ENCODE results near the gene DGKB.

DNA sequence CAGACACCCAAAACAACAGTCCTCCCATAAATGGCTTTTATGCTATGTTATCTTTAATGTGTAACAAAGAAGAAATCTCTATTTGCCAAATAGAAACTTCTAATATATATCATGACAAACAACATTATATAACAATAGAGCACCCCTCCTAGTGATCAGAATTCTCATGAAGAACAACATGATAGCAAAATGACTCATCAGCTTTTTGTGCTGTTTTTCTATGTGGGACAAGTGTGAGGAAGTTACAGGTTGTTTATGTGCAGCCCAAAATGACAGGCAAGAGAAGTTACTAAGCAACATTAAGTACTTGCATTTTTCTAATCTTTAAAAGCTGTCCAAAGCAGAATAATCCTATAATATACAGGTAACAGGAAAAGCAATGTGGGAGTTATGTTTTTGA lies 7.7 kb downstream of the DGKB start:
- TF ChIP-seq, protein P1, sequence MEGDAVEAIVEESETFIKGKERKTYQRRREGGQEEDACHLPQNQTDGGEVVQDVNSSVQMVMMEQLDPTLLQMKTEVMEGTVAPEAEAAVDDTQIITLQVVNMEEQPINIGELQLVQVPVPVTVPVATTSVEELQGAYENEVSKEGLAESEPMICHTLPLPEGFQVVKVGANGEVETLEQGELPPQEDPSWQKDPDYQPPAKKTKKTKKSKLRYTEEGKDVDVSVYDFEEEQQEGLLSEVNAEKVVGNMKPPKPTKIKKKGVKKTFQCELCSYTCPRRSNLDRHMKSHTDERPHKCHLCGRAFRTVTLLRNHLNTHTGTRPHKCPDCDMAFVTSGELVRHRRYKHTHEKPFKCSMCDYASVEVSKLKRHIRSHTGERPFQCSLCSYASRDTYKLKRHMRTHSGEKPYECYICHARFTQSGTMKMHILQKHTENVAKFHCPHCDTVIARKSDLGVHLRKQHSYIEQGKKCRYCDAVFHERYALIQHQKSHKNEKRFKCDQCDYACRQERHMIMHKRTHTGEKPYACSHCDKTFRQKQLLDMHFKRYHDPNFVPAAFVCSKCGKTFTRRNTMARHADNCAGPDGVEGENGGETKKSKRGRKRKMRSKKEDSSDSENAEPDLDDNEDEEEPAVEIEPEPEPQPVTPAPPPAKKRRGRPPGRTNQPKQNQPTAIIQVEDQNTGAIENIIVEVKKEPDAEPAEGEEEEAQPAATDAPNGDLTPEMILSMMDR (IDR thresholded peaks at IDR 0.05), result no peak
- TF ChIP-seq POLR2A (IDR thresholded peaks at IDR 0.05), result no peak

Measured in adrenal gland (tissue), 5 donors.